GM12878 (cell line): ENCODE results near the gene SGCD. TPM values are rescaled to one million over a fixed set of nuclear protein-coding genes. Genes with fewer than 3 reads are reported as not detected.

Experiments
- CUX1 ChIP-seq: IDR thresholded peaks from 2 replicates; pipeline ENCODE4 v1.6.1; 2012; ENCODE audit warnings: improper control_type of control experiment, low read depth, low read length; ENCODE audit not compliant: insufficient replicate concordance
- EED ChIP-seq: sonication (generic); IDR thresholded peaks from 2 replicates; pipeline ENCODE4 v1.6.1; 2016; ENCODE audit warnings: antibody characterized with exemption, low read depth
- MAX ChIP-seq: IDR thresholded peaks from 2 replicates; pipeline ENCODE4 v1.6.1; 2012; ENCODE audit warnings: low read depth, low read length, improper control_type of control experiment
- RELA ChIP-seq: fragments of 450-650 bp; IDR thresholded peaks from 2 replicates; pipeline ENCODE4 v1.8.0; 2014; ENCODE audit warnings: borderline replicate concordance; ENCODE audit not compliant: partially characterized antibody
- SKIL ChIP-seq: fragments of 450-650 bp; IDR thresholded peaks from 2 replicates; pipeline ENCODE4 v1.6.1; 2017; ENCODE audit warnings: mild to moderate bottlenecking, low read depth, inconsistent platforms; ENCODE audit not compliant: poor library complexity, severe bottlenecking
- ZBTB33 ChIP-seq: fragments of 450-650 bp; IDR thresholded peaks from 2 replicates; pipeline ENCODE4 v1.6.1; 2017; ENCODE audit warnings: mild to moderate bottlenecking
- polyA plus RNA-seq, 11 experiments: library from polyadenylated mRNA; depleted of rRNA in 4 of 11; unstranded in 6 of 11; stranded (reverse) in 5 of 11; fragments of >200 nt; fragmentation: Nextera tagmentation in 4 of 11; fragmentation: Illumina TruSeq in 1 of 11; extraction: Ambion mirVana in 4 of 11; extraction: Trizol in 1 of 11; gene quantifications; 1 replicate in 1 of 11; 2 replicates in 10 of 11; pipeline versions ENCODE4 v1.2.1 to v1.2.3, GENCODE V29; 2011 to 2016; ENCODE audit warnings: inconsistent platforms in 2 of 11, missing spikeins in 2 of 11, low read depth in 1 of 11
- total RNA-seq, 4 experiments: library from RNA; depleted of rRNA in 3 of 4; stranded (reverse); fragments of >200 nt in 3 of 4; fragmentation: Illumina TruSeq in 1 of 4; extraction: Trizol in 1 of 4; gene quantifications; 2 replicates each; pipeline versions ENCODE4 v1.2.1 to v1.2.3, GENCODE V29; 2013 to 2021

Gene SGCD
- total and polyA plus RNA-seq, 10 of the 15 experiments (the other 5 are each of a cell fraction or from before 2014, with no cell fraction given) = 0.06 TPM; not detected in 9

GRCh38 chr5:156515121-156515520 lies 188.2 kb downstream of the SGCD start (continued):
- TF ChIP-seq CUX1 (no peak), SKIL (no peak), MAX (no peak), EED (no peak), RELA (no peak), ZBTB33 (no peak)
